ENCODE results near the gene IZUMO1R. TPM values are rescaled to one million over a fixed set of nuclear protein-coding genes. Genes with fewer than 3 reads are reported as not detected.

IZUMO1R gene
- total and polyA plus RNA-seq, 9 donors = 0.52 TPM; not detected in 8

Other genes starting within 250 kb of the IZUMO1R start
- 10 to 100 TPM; 11.2 to 14.7 (median 12.7) TPM for gene PANX1, start 175.7 kb upstream of the IZUMO1R start, total RNA-seq
- 10 to 100 TPM in 1 of 2 donors, 1 to 10 TPM in 1; 4.9 to 37.9 TPM for gene PANX1, start 175.7 kb upstream of the IZUMO1R start, polyA plus RNA-seq
- under 1 TPM in 3 of 7 donors, not detected in 4; under 0.01 to 0.28 (median 0.12) TPM for gene GPR83, start 96.8 kb downstream of the IZUMO1R start, total RNA-seq
- under 1 TPM; 0.01 to 0.25 TPM for gene GPR83, start 96.8 kb downstream of the IZUMO1R start, polyA plus RNA-seq
- gene MRE11, start 189.3 kb downstream of the IZUMO1R start, total RNA-seq = 10 to 100 TPM; 14.2 to 23.5 (median 20.1) TPM
- 10 to 100 TPM in 1 of 2 donors, 1 to 10 TPM in 1; 5.6 to 13.9 TPM for gene MRE11, start 189.3 kb downstream of the IZUMO1R start, polyA plus RNA-seq
- gene ANKRD49, start 189.4 kb downstream of the IZUMO1R start, total RNA-seq = 10 to 100 TPM; 12.9 to 15.3 (median 15.0) TPM
- gene ANKRD49, start 189.4 kb downstream of the IZUMO1R start, polyA plus RNA-seq = 10 to 100 TPM; 22.3 to 23.0 TPM
- gene C11orf97, start 207.9 kb downstream of the IZUMO1R start, total RNA-seq = 10 to 100 TPM in 1 of 7 donors, under 1 TPM in 3, not detected in 3; 0.35 to 14.0 (median 0.39) TPM
- gene C11orf97, start 207.9 kb downstream of the IZUMO1R start, polyA plus RNA-seq = not detected
- 1 to 10 TPM; 4.1 to 7.3 (median 6.4) TPM for gene FUT4, start 239.3 kb downstream of the IZUMO1R start, total RNA-seq
- gene FUT4, start 239.3 kb downstream of the IZUMO1R start, polyA plus RNA-seq = 1 to 10 TPM; 2.7 to 3.7 TPM

All from ovary (tissue), 9 donors.